ENCODE measurements around the gene KIRREL3. TPM values are rescaled to one million over a fixed set of nuclear protein-coding genes. Genes with fewer than 3 reads are reported as not detected.

KIRREL3 gene
- total RNA-seq, 2 experiments from 2014 or later: not detected

DNA sequence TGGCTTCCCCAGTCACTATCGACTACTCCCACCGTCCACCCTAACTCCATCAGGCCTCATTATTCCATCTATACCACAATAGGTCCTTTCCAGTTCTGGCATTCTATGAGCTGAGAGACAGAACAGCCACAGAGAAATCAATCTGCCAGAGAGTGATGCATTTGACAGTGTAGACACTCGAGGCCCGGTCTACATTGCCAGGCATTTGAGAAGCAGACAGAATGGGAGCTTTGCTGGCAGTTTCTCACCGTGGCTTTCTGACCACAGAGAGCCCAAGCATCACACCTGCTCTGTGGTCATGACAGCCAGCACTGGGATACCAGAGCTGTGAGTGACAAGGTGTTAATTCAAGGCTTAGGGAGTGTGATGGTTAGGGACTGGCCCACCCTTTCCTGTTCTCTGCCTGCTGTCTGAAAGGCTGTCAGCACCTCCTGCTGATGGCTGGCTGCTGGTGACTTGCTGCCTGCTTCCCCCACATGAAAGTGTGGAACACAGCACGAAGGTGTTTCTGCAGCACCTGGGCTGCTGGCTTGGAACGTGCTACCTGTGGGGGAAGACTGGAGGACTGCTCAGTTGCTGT lies 137.8 kb downstream of the KIRREL3 start:
- Histone ChIP-seq H3K4me1 (ENCODE audit: insufficient read depth, low read length) (no peaks in the 10 kb centered on the region), H3K4me3 (ENCODE audit: low read length) (no peak overlapping the region), H3K27ac (ENCODE audit: low read depth in 1 of 2, low read length in 2 of 2) (no peak overlapping the region), H3K9me3 (ENCODE audit: control insufficient read depth in 1 of 2, insufficient read depth in 1 of 2, low read length in 2 of 2) (peaks cover 0 to 13% of the 10 kb centered on the region in 2 experiments), H3K27me3 (ENCODE audit: control insufficient read depth in 1 of 2, insufficient read depth in 2 of 2, low read length in 2 of 2) (peaks cover 0 to 2% of the 10 kb centered on the region in 2 experiments), H3K36me3 (ENCODE audit: insufficient read depth, low read length) (no peaks in the 10 kb centered on the region)
- Mint-ChIP-seq H3K27me3 (peaks cover 9% of the 10 kb centered on the region), H3K4me1 (ENCODE audit: low read depth) (no peaks in the 10 kb centered on the region), H3K27ac (no peak overlapping the region), H3K36me3 (ENCODE audit: low read depth) (no peaks in the 10 kb centered on the region), H3K9me3 (no peaks in the 10 kb centered on the region), H3K4me3 (no peak overlapping the region)
- ChIA-PET POLR2A (no interaction called here), CTCF (no interaction called here)
- DNase-seq: peak in 1 of 14 experiments; percentile 20
- no peak for ATAC-seq (ENCODE audit: poor library complexity)
- intact Hi-C loops (cut with DNase I, micrococcal nuclease): no loop called here
- TF ChIP-seq, protein P1, sequence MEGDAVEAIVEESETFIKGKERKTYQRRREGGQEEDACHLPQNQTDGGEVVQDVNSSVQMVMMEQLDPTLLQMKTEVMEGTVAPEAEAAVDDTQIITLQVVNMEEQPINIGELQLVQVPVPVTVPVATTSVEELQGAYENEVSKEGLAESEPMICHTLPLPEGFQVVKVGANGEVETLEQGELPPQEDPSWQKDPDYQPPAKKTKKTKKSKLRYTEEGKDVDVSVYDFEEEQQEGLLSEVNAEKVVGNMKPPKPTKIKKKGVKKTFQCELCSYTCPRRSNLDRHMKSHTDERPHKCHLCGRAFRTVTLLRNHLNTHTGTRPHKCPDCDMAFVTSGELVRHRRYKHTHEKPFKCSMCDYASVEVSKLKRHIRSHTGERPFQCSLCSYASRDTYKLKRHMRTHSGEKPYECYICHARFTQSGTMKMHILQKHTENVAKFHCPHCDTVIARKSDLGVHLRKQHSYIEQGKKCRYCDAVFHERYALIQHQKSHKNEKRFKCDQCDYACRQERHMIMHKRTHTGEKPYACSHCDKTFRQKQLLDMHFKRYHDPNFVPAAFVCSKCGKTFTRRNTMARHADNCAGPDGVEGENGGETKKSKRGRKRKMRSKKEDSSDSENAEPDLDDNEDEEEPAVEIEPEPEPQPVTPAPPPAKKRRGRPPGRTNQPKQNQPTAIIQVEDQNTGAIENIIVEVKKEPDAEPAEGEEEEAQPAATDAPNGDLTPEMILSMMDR (IDR thresholded peaks at IDR 0.05): no peak

DNA sequence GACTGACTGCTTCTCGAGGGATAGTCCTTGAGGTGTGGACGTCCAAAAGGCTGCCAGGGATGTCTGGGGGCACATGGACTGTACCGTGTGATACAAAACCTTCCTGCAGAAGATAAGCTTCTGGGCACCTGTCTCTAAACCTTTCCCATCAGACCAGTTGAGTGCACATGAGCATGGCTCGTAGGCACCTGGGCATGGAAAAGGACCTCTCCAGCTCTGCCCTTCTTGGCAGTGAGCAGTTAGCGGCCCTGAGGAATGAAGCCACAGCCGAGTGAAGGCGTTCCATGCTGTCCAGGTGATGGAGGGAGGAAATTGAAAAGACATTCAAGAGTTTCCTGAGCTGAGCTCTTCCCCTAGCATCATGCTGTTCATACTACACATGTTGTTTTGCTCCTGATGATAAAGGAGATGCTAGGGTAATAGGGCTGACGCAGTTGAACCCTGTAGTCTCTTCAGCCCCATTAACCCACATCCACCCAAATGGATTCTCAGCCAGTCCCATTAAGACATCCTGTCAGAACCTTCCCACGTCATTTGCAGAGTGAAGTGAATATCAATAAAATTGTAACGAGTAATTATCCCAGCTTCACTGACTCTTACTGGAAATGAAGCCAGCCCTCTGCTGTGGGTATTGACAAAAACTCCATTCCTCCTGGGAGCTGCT lies 138.6 kb downstream of the KIRREL3 start:
- no peak for ATAC-seq (ENCODE audit: poor library complexity)
- no peak overlapping the region for H3K4me3 ChIP-seq (ENCODE audit: low read length)
- POLR2A ChIA-PET: no interaction called here
- no peak overlapping the region for H3K4me3 Mint-ChIP-seq
- peaks cover 0 to 2% of the 10 kb centered on the region in 2 experiments for H3K27me3 ChIP-seq (ENCODE audit: control insufficient read depth in 1 of 2, insufficient read depth in 2 of 2, low read length in 2 of 2)
- peaks cover 9% of the 10 kb centered on the region for H3K27me3 Mint-ChIP-seq
- H3K4me1 Mint-ChIP-seq (ENCODE audit: low read depth): no peaks in the 10 kb centered on the region
- no peak for DNase-seq
- H3K36me3 ChIP-seq (ENCODE audit: insufficient read depth, low read length): no peaks in the 10 kb centered on the region
- no peak overlapping the region for H3K27ac ChIP-seq (ENCODE audit: low read depth in 1 of 2, low read length in 2 of 2)
- no peaks in the 10 kb centered on the region for H3K4me1 ChIP-seq (ENCODE audit: insufficient read depth, low read length)
- no peaks in the 10 kb centered on the region for H3K36me3 Mint-ChIP-seq (ENCODE audit: low read depth)
- TF ChIP-seq, protein P1 (IDR thresholded peaks at IDR 0.05): no peak
- intact Hi-C loops (cut with DNase I, micrococcal nuclease): no loop called here
- CTCF ChIA-PET: no interaction called here
- H3K9me3 Mint-ChIP-seq: no peaks in the 10 kb centered on the region
- no peak overlapping the region for H3K27ac Mint-ChIP-seq
- peaks cover 0 to 16% of the 10 kb centered on the region in 2 experiments for H3K9me3 ChIP-seq (ENCODE audit: control insufficient read depth in 1 of 2, insufficient read depth in 1 of 2, low read length in 2 of 2)

DNA sequence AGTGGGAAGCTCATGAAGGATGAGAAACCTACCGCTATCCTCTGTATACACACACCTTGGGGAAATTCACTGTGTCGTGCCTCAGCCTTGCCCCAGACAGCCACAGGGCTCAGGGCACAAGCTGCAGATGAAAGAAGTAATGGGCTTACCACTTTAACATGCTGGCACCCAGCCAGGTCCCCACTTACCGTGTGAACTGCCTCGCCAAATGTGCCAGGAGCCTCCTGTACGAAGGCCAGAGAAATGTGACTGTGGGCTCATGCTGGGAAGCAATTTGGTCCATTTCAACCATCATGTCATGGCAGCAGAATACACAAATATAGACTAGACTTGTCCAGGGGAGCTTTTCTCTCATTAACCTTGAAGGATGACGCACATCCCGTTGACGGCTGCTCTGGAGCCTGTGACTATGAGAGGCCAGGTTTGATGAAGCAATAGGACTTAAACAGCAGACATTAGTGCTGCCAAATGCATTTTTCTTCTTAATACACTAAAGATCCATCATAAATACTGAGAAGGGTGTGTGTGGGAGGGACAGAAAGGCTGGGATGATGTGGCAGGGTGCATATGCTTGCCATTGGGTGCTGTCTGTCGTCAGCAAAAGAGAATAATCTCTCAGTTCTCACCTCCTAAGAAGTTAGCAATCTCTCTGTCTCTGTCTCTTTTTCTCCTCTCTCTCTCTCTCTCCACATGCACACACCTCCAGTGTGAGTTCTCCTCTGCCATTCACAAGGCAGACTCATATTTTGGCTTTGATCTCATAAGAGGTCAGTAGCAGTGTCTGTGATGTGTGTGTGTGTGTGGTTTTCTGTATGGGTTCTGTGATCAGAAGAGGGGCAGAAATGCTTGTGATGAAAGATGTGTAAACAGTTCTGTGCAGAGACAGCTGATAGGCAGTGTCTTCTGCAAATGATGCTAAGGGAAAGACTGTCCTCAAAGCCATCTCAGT lies 142.4 kb downstream of the KIRREL3 start:
- Histone ChIP-seq H3K27me3 (ENCODE audit: control insufficient read depth in 1 of 2, insufficient read depth in 2 of 2, low read length in 2 of 2) (no peaks in the 10 kb centered on the region), H3K9me3 (ENCODE audit: control insufficient read depth in 1 of 2, insufficient read depth in 1 of 2, low read length in 2 of 2) (peaks cover 0 to 14% of the 10 kb centered on the region in 2 experiments), H3K4me1 (ENCODE audit: insufficient read depth, low read length) (no peaks in the 10 kb centered on the region), H3K4me3 (ENCODE audit: low read length) (no peak overlapping the region), H3K36me3 (ENCODE audit: insufficient read depth, low read length) (no peaks in the 10 kb centered on the region), H3K27ac (ENCODE audit: low read depth in 1 of 2, low read length in 2 of 2) (no peak overlapping the region)
- H3K4me3 Mint-ChIP-seq: no peak overlapping the region
- no peaks in the 10 kb centered on the region for H3K4me1 Mint-ChIP-seq (ENCODE audit: low read depth)
- ChIA-PET CTCF (no interaction called here), POLR2A (no interaction called here)
- no peaks in the 10 kb centered on the region for H3K9me3 Mint-ChIP-seq
- H3K27ac Mint-ChIP-seq: no peak overlapping the region
- ATAC-seq (ENCODE audit: poor library complexity) (no peak), DNase-seq (no peak)
- peaks cover 9% of the 10 kb centered on the region for H3K27me3 Mint-ChIP-seq
- no peaks in the 10 kb centered on the region for H3K36me3 Mint-ChIP-seq (ENCODE audit: low read depth)
- TF ChIP-seq, protein P1 (IDR thresholded peaks at IDR 0.05): no peak
- intact Hi-C loops (cut with DNase I, micrococcal nuclease): no loop called here

Measured in CD4-positive, alpha-beta T cell (primary cell).